ENCODE data around the gene PTPRN2. TPM values are rescaled to one million over a fixed set of nuclear protein-coding genes. Genes with fewer than 3 reads are reported as not detected.

Gene PTPRN2
- total and polyA plus RNA-seq, 2 donors (not counting 3 experiments of a cell fraction or from before 2014, with no cell fraction given) = 0.62 to 0.88 TPM

DNA sequence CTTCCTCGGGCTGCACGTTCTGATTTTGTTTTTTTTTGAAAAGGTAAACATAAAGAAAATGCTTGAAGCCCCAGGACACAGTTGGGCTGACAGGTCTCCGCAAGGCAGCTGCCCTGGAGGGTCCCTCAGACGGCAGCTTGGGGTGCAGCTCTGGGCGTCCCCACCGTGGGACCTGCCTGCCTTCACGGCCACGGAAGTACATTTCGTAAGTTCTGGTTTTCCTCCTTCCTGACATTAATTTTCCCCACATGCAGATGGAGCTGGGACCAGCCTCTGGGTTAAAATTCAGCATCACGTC lies 759.8 kb downstream of the PTPRN2 start:
- DNase-seq (ENCODE audit: low read depth, low spot score) (no peak), FAIRE-seq (no peak)
- Histone ChIP-seq H3K4me1 (ENCODE audit: control insufficient read depth, extremely low read depth, insufficient read depth, low read length) (no peaks in the 10 kb centered on the region), H3K9me3 (replicated peaks; ENCODE audit: control insufficient read depth, insufficient read depth, low read length) (peaks cover 9% of the 10 kb centered on the region), H4K20me1 (replicated peaks; ENCODE audit: control insufficient read depth, extremely low read depth, insufficient read depth, low read length) (no peaks in the 10 kb centered on the region), H3K4me3 (replicated peaks in 1 of 3; ENCODE audit: insufficient read depth in 1 of 3, low read depth in 1 of 3, low read length in 3 of 3) (no peak overlapping the region), H3K9ac (replicated peaks; ENCODE audit: extremely low read depth, insufficient read depth, low read length) (no peak overlapping the region), H3K4me2 (ENCODE audit: insufficient read depth, low read length) (no peak overlapping the region), H3K36me3 (ENCODE audit: control insufficient read depth in 2 of 2, extremely low read depth in 1 of 2, insufficient read depth in 2 of 2, low read length in 2 of 2) (no peaks in the 10 kb centered on the region), H3K79me2 (ENCODE audit: control insufficient read depth, insufficient read depth, low read length) (no peaks in the 10 kb centered on the region), H3K27me3 (ENCODE audit: control insufficient read depth in 2 of 2, insufficient read depth in 2 of 2, low read length in 2 of 2) (no peaks in the 10 kb centered on the region), H3K9me1 (replicated peaks; ENCODE audit: control insufficient read depth, extremely low read depth, insufficient read depth, low read length) (no peaks in the 10 kb centered on the region), H3K27ac (ENCODE audit: insufficient read depth, low read depth, low read length) (no peak overlapping the region), H2AFZ (ENCODE audit: low read depth, low read length) (no peak overlapping the region)
- dilution Hi-C loops (cut with MboI; ENCODE audit: extremely low pct_ligation_motif_present, low sequenced_read_pairs) (no loop called here), intact Hi-C loops (cut with micrococcal nuclease) (no loop called here)
- TF ChIP-seq, protein P1, sequence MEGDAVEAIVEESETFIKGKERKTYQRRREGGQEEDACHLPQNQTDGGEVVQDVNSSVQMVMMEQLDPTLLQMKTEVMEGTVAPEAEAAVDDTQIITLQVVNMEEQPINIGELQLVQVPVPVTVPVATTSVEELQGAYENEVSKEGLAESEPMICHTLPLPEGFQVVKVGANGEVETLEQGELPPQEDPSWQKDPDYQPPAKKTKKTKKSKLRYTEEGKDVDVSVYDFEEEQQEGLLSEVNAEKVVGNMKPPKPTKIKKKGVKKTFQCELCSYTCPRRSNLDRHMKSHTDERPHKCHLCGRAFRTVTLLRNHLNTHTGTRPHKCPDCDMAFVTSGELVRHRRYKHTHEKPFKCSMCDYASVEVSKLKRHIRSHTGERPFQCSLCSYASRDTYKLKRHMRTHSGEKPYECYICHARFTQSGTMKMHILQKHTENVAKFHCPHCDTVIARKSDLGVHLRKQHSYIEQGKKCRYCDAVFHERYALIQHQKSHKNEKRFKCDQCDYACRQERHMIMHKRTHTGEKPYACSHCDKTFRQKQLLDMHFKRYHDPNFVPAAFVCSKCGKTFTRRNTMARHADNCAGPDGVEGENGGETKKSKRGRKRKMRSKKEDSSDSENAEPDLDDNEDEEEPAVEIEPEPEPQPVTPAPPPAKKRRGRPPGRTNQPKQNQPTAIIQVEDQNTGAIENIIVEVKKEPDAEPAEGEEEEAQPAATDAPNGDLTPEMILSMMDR (IDR thresholded peaks at IDR 0.05; ENCODE audit: extremely low read depth in 1 of 2, insufficient read depth in 1 of 2, low read depth in 1 of 2, low read length in 2 of 2) = no peak
- TF ChIP-seq, protein P2, sequence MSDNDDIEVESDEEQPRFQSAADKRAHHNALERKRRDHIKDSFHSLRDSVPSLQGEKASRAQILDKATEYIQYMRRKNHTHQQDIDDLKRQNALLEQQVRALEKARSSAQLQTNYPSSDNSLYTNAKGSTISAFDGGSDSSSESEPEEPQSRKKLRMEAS (IDR thresholded peaks at IDR 0.05; ENCODE audit: insufficient read depth, insufficient read length) = no peak
- TF ChIP-seq MYC (IDR thresholded peaks at IDR 0.05; ENCODE audit: low read depth, low read length) (no peak), JUN (IDR thresholded peaks at IDR 0.05; ENCODE audit: borderline replicate concordance, insufficient read depth, insufficient read length, low read depth) (no peak), POLR2A (IDR thresholded peaks at IDR 0.05; ENCODE audit: low read depth, low read length) (no peak), GATA2 (IDR thresholded peaks at IDR 0.05; ENCODE audit: insufficient read depth, insufficient read length, low read depth, low read length) (no peak)
- POLR2A ChIA-PET = no interaction called here
- CTCF ChIA-PET = no interaction called here
- BruUV-seq (replicated peaks) = no TSS peak

All from endothelial cell of umbilical vein (primary cell).